CD14-positive monocyte (primary cell): ENCODE measurements around the gene SSTR4. TPM values are rescaled to one million over a fixed set of nuclear protein-coding genes. Genes with fewer than 3 reads are reported as not detected.

ENCODE experiments used
- DNase-seq, 3 donors: peaks; one replicate each; pipeline ENCODE4 v3.0.0-alpha.2; 2011 to 2022
- H2AFZ ChIP-seq: 2 replicates; pipeline ENCODE4 v1.6.0; 2012; ENCODE audit warnings: mild to moderate bottlenecking, low read depth, low read length, inconsistent platforms; ENCODE audit not compliant: insufficient read depth, poor library complexity, severe bottlenecking
- H3K27ac ChIP-seq, 2 donors: 1 replicate in 1 of 2; 2 replicates in 1 of 2; pipeline ENCODE4 v1.5.1; 2012 to 2013; ENCODE audit warnings: low read length in 2 of 2, control low read depth in 1 of 2, inconsistent platforms in 1 of 2, low read depth in 1 of 2, mild to moderate bottlenecking in 1 of 2
- H3K27me3 ChIP-seq, 2 donors: one replicate each; pipeline versions ENCODE4 v1.6.0 to v1.6.1; 2011 to 2013; ENCODE audit warnings: low read length in 2 of 2; ENCODE audit not compliant: control insufficient read depth in 2 of 2, insufficient read depth in 2 of 2
- H3K36me3 ChIP-seq, 2 donors: replicated peaks in 1 of 2; 1 replicate in 1 of 2; 2 replicates in 1 of 2; pipeline versions ENCODE4 v1.5.1 to v1.6.1; 2012 to 2013; ENCODE audit warnings: low read length in 2 of 2, control low read depth in 1 of 2, inconsistent platforms in 1 of 2, mild to moderate bottlenecking in 1 of 2; ENCODE audit not compliant: insufficient read depth in 2 of 2, control insufficient read depth in 1 of 2
- H3K4me1 ChIP-seq, 2 donors: 1 replicate in 1 of 2; 2 replicates in 1 of 2; pipeline versions ENCODE4 v1.5.1 to v1.6.1; 2012 to 2013; ENCODE audit warnings: low read length in 2 of 2, control low read depth in 1 of 2, inconsistent platforms in 1 of 2, mild to moderate bottlenecking in 1 of 2, moderate library complexity in 1 of 2; ENCODE audit not compliant: insufficient read depth in 2 of 2, control insufficient read depth in 1 of 2
- H3K4me2 ChIP-seq: replicated peaks from 2 replicates; pipeline ENCODE3; 2012; ENCODE audit warnings: low read length, moderate library complexity, mild to moderate bottlenecking; ENCODE audit not compliant: poor library complexity, severe bottlenecking; ENCODE audit errors: extremely low read depth
- H3K4me3 ChIP-seq, 3 experiments: fragments of 200-600 bp in 1 of 3; sonication (generic) in 1 of 3; replicated peaks in 1 of 3; 1 replicate in 2 of 3; 2 replicates in 1 of 3; pipeline ENCODE4 v1.5.1; 2011 to 2013; ENCODE audit warnings: low read length in 3 of 3, mild to moderate bottlenecking in 3 of 3, control low read depth in 2 of 3, low read depth in 2 of 3, inconsistent platforms in 1 of 3, moderate library complexity in 1 of 3
- H3K79me2 ChIP-seq: 2 replicates; pipeline ENCODE4 v1.6.0; 2012; ENCODE audit warnings: mild to moderate bottlenecking, control low read depth, inconsistent platforms, low read length, moderate library complexity; ENCODE audit not compliant: insufficient read depth
- H3K9ac ChIP-seq: 2 replicates; pipeline ENCODE4 v1.6.0; 2017; ENCODE audit warnings: low read length, mild to moderate bottlenecking; ENCODE audit not compliant: insufficient read depth, poor library complexity, severe bottlenecking
- H3K9me3 ChIP-seq, 2 donors: replicated peaks in 1 of 2; 1 replicate in 1 of 2; 2 replicates in 1 of 2; pipeline versions ENCODE4 v1.5.1 to v1.6.1; 2012 to 2013; ENCODE audit warnings: low read length in 2 of 2, control low read depth in 1 of 2; ENCODE audit not compliant: control insufficient read depth in 1 of 2, insufficient read depth in 1 of 2
- H4K20me1 ChIP-seq: 2 replicates; pipeline ENCODE4 v1.6.0; 2012; ENCODE audit warnings: mild to moderate bottlenecking, low read length, control low read depth, moderate library complexity; ENCODE audit not compliant: insufficient read depth
- H3K27ac Mint-ChIP-seq, 7 donors: one replicate each; pipeline ENCODE4 v1.8.0; 2020; ENCODE audit warnings: mild to moderate bottlenecking in 7 of 7, mixed read lengths in 7 of 7, moderate library complexity in 6 of 7, inconsistent platforms in 2 of 7
- H3K27me3 Mint-ChIP-seq, 3 donors: one replicate each; pipeline ENCODE4 v1.8.0; 2021 to 2022; ENCODE audit warnings: low read depth in 3 of 3, mild to moderate bottlenecking in 3 of 3, mixed read lengths in 3 of 3, moderate library complexity in 3 of 3, inconsistent platforms in 1 of 3
- H3K36me3 Mint-ChIP-seq, 2 donors: one replicate each; pipeline ENCODE4 v1.8.0; 2020; ENCODE audit warnings: mixed read lengths in 2 of 2, inconsistent platforms in 1 of 2, mild to moderate bottlenecking in 1 of 2
- H3K4me1 Mint-ChIP-seq: one replicate; pipeline ENCODE4 v1.8.0; 2020; ENCODE audit warnings: mild to moderate bottlenecking, mixed read lengths
- H3K4me3 Mint-ChIP-seq, 2 donors: one replicate each; pipeline ENCODE4 v1.8.0; 2020; ENCODE audit warnings: mild to moderate bottlenecking in 2 of 2, mixed read lengths in 2 of 2, moderate library complexity in 1 of 2
- H3K9me3 Mint-ChIP-seq, 7 donors: one replicate each; pipeline ENCODE4 v1.8.0; 2020 to 2022; ENCODE audit warnings: mixed read lengths in 7 of 7, mild to moderate bottlenecking in 6 of 7, moderate library complexity in 6 of 7, inconsistent platforms in 2 of 7
- WGBS: methylation state at CpG from one replicate; pipeline ENCODE4 v1.1.5; 2013; ENCODE audit warnings: missing lambda C conversion rate; ENCODE audit not compliant: insufficient coverage; 5-methylcytosine and 5-hydroxymethylcytosine counted together
- intact Hi-C, 2 donors: fragments of 100-400 bp; cut with micrococcal nuclease; formaldehyde crosslinking; loops; one replicate each; pipeline versions ENCODE4 v1.15.0 to v1.15.1; 2023
- polyA plus RNA-seq, 3 donors: library from polyadenylated mRNA; depleted of rRNA in 1 of 3; unstranded in 2 of 3; stranded (reverse) in 1 of 3; fragments of 300-500 nt in 2 of 3; fragments of >200 nt in 1 of 3; fragmentation: Illumina TruSeq in 2 of 3; gene quantifications; 1 replicate in 2 of 3; 2 replicates in 1 of 3; pipeline ENCODE4 v1.2.3, GENCODE V29; 2012 to 2021
- TF ChIP-seq, protein P1 (sequence below): fragments of 200-600 bp; IDR thresholded peaks from one replicate; pipeline ENCODE4 v1.8.0; 2022; ENCODE audit warnings: antibody characterized with exemption, mild to moderate bottlenecking

SSTR4 gene
- polyA plus RNA-seq, 3 donors: not detected

DNA sequence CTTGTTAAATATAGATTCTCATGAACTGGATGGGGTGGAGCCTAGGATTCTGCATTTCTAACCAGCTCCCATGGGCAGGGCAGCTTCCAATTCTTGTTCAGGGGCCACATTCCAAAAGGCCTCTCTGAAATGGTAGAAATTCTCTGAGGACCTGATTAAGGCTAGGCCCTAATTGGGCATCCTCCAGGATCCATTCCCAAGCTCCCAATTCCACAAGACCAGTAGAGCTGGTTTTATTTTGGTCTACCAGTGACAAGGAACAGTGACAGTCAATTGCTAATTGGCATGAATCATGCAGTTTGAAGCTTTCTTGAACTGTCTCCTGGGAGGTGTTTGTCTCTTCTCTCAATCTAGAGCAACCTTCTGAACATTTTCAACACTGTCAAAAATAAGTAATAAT is 11.3 kb downstream of the SSTR4 start:
- H3K4me3 Mint-ChIP-seq: peak overlapping the region; percentile 88 to 93

DNA sequence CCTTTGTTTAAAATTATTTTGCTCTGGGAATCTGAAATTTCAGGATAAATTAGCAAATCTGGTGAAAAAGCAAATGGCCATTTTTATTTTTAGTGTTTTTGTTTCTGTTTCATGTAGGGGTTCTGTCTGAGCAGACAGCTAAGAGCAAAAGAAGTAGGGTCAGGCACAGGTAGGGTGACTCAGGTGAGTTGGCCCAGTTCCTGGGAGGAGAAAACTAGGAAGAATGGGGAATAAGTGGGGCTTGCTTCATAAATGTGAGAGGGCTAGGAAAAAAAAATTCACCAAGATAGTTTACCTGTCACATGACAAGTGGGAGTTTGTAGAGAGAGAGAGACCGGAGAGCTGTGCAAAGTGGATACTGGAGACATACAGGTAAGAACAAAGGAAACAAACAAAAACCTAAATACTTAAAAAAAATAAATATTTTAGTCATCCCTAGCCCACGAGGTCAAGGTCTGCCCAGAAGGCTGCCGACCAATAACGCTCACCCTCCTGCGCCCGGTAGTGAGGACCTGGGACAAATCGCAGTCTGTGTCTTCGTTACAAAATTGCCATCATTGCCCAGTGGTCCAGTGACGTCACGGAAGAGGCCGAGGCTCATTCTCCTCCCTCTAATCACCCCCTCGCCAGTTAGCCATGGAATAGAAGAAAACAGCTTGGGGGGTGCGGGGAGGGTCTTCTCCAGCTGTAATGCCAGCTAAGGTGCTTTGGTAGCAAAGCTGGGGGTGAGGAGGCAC is 12.1 kb downstream of the SSTR4 start:
- WGBS: 73% methylated on average over 2 of the region's 13 CpGs
- Histone ChIP-seq H3K4me1 (peaks cover 45 to 83% of the 10 kb centered on the region in 2 donors), H3K9ac (peak overlapping the region; percentile 79), H3K79me2 (peaks cover 10% of the 10 kb centered on the region), H4K20me1 (peaks cover 34% of the 10 kb centered on the region), H2AFZ (no peak overlapping the region), H3K36me3 (peaks cover 0 to 7% of the 10 kb centered on the region in 2 donors), H3K27ac (no peak overlapping the region), H3K9me3 (no peaks in the 10 kb centered on the region), H3K27me3 (peaks cover 0 to 11% of the 10 kb centered on the region in 2 donors), H3K4me3 (peak overlapping the region; percentile 40 to 79 (median 43)), H3K4me2 (peak overlapping the region; percentile 87)
- H3K4me3 Mint-ChIP-seq: peak overlapping the region; percentile 88 to 93
- H3K36me3 Mint-ChIP-seq: peaks cover 17 to 18% of the 10 kb centered on the region in 2 donors
- intact Hi-C loops: loop anchor here in 1 of 2 donors (10.0 kb wide), 1 partner anchor 352 kb away; no protein-coding TSS in a partner anchor
- peaks cover 12 to 20% (median 18%) of the 10 kb centered on the region in 3 donors for H3K27me3 Mint-ChIP-seq
- no peak for DNase-seq
- TF ChIP-seq, protein P1, sequence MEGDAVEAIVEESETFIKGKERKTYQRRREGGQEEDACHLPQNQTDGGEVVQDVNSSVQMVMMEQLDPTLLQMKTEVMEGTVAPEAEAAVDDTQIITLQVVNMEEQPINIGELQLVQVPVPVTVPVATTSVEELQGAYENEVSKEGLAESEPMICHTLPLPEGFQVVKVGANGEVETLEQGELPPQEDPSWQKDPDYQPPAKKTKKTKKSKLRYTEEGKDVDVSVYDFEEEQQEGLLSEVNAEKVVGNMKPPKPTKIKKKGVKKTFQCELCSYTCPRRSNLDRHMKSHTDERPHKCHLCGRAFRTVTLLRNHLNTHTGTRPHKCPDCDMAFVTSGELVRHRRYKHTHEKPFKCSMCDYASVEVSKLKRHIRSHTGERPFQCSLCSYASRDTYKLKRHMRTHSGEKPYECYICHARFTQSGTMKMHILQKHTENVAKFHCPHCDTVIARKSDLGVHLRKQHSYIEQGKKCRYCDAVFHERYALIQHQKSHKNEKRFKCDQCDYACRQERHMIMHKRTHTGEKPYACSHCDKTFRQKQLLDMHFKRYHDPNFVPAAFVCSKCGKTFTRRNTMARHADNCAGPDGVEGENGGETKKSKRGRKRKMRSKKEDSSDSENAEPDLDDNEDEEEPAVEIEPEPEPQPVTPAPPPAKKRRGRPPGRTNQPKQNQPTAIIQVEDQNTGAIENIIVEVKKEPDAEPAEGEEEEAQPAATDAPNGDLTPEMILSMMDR: no peak
- peaks cover 0 to 9% (median 1%) of the 10 kb centered on the region in 7 donors for H3K9me3 Mint-ChIP-seq
- H3K4me1 Mint-ChIP-seq: peaks cover 62% of the 10 kb centered on the region
- H3K27ac Mint-ChIP-seq: peak overlapping the region in 3 of 7 donors; percentile 43 to 54 (median 43)

More for the DNA sequence above, 11.3 kb downstream of the SSTR4 start:
- H3K27ac Mint-ChIP-seq: no peak overlapping the region
- TF ChIP-seq, protein P1: no peak
- Histone ChIP-seq H3K27me3 (peaks cover 0 to 11% of the 10 kb centered on the region in 2 donors), H3K4me1 (peaks cover 42 to 79% of the 10 kb centered on the region in 2 donors), H3K4me3 (peak overlapping the region in 1 of 3 experiments; percentile 79), H3K27ac (no peak overlapping the region), H3K9ac (no peak overlapping the region), H3K79me2 (peaks cover 10% of the 10 kb centered on the region), H3K4me2 (peak overlapping the region; percentile 87), H2AFZ (no peak overlapping the region), H3K9me3 (no peaks in the 10 kb centered on the region), H4K20me1 (peaks cover 34% of the 10 kb centered on the region), H3K36me3 (peaks cover 0 to 7% of the 10 kb centered on the region in 2 donors)
- H3K9me3 Mint-ChIP-seq: peaks cover 0 to 9% (median 1%) of the 10 kb centered on the region in 7 donors
- peak in 1 of 3 donors; percentile 26 for DNase-seq
- peaks cover 14 to 23% (median 18%) of the 10 kb centered on the region in 3 donors for H3K27me3 Mint-ChIP-seq
- intact Hi-C loops: loop anchor here in 1 of 2 donors (10.0 kb wide), 1 partner anchor 352 kb away; no protein-coding TSS in a partner anchor
- peaks cover 17 to 18% of the 10 kb centered on the region in 2 donors for H3K36me3 Mint-ChIP-seq
- peaks cover 59% of the 10 kb centered on the region for H3K4me1 Mint-ChIP-seq
